ENCODE results near the gene MED13L. TPM values are rescaled to one million over a fixed set of nuclear protein-coding genes. Genes with fewer than 3 reads are reported as not detected.

The MED13L gene
- total RNA-seq, 2 experiments from 2014 or later, result 25.7 to 40.1 TPM

DNA sequence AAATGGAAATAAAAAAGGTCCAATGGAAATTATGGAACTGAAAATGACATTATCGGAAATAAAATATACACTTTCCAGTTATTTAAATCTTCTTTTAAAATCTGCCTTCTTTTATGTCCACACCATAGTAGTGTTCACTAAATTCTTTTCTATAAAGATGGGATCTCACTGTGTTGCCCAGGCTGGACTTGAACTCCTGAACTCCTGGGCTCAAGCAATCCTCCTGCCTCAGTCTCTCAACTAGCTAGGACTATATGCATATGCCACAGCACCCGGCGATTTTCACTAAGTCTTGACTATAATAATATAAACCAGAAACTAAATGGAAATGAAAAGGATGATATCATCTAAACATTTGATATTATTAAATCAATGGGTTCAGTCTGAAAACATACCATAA, 188.4 kb downstream of the MED13L start:
- Histone ChIP-seq H3K4me3 (ENCODE audit: low read depth, low read length, poor library complexity, severe bottlenecking) (no peak overlapping the region), H2AFZ (ENCODE audit: low read length) (no peak overlapping the region), H3K79me2 (ENCODE audit: insufficient read depth, low read depth, low read length) (no peaks in the 10 kb centered on the region), H3K4me1 (ENCODE audit: insufficient read depth, low read length, poor library complexity, severe bottlenecking) (no peaks in the 10 kb centered on the region), H3K27ac (ENCODE audit: low read depth, low read length, poor library complexity, severe bottlenecking) (no peak overlapping the region), H3K9me3 (ENCODE audit: low read length) (no peaks in the 10 kb centered on the region), H3K4me2 (ENCODE audit: low read length) (no peak overlapping the region), H3K36me3 (ENCODE audit: insufficient read depth, low read length) (no peaks in the 10 kb centered on the region), H3K9me2 (ENCODE audit: insufficient read depth, low read length) (no peaks in the 10 kb centered on the region), H4K20me1 (ENCODE audit: insufficient read depth, low read length) (peaks cover 2% of the 10 kb centered on the region; the same call in 1 of the 2 replicates)
- TF ChIP-seq, protein P1, sequence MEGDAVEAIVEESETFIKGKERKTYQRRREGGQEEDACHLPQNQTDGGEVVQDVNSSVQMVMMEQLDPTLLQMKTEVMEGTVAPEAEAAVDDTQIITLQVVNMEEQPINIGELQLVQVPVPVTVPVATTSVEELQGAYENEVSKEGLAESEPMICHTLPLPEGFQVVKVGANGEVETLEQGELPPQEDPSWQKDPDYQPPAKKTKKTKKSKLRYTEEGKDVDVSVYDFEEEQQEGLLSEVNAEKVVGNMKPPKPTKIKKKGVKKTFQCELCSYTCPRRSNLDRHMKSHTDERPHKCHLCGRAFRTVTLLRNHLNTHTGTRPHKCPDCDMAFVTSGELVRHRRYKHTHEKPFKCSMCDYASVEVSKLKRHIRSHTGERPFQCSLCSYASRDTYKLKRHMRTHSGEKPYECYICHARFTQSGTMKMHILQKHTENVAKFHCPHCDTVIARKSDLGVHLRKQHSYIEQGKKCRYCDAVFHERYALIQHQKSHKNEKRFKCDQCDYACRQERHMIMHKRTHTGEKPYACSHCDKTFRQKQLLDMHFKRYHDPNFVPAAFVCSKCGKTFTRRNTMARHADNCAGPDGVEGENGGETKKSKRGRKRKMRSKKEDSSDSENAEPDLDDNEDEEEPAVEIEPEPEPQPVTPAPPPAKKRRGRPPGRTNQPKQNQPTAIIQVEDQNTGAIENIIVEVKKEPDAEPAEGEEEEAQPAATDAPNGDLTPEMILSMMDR (conservative IDR thresholded peaks at IDR 0.05; ENCODE audit: low read length), result no peak
- CTCF ChIA-PET (ENCODE audit: unreplicated experiment), result no interaction called here
- no peak for DNase-seq (ENCODE audit: low spot score)
- intact Hi-C loops (cut with micrococcal nuclease; ENCODE audit: unreplicated experiment), result no loop called here
- POLR2A ChIA-PET, result no interaction called here
- BruUV-seq (replicated peaks), result no TSS peak

DNA sequence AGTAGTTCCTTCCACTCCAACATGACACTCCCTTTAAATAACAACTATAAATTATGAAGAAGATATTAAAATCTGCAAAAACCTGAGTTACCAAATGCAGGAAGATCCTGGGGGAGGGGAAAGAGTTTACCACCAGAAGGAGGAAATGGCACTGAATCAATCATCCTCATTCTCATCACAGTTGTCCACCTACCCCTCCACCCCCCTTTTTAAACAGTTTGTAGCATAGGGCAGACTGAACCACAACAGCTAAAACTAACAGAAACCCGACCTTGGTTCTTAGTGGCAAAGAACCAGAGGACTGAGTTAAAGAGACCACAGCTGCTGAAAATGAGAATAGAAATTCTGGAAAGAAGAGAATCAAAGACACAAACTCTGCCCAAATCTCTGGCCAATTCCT, 189.5 kb downstream of the MED13L start:
- CTCF ChIA-PET (ENCODE audit: unreplicated experiment), result no interaction called here
- Histone ChIP-seq H4K20me1 (ENCODE audit: insufficient read depth, low read length) (no peaks in the 10 kb centered on the region), H3K9me3 (ENCODE audit: low read length) (no peaks in the 10 kb centered on the region), H3K4me2 (ENCODE audit: low read length) (no peak overlapping the region), H3K36me3 (ENCODE audit: insufficient read depth, low read length) (no peaks in the 10 kb centered on the region), H3K9me2 (ENCODE audit: insufficient read depth, low read length) (no peaks in the 10 kb centered on the region), H2AFZ (ENCODE audit: low read length) (no peak overlapping the region), H3K4me3 (ENCODE audit: low read depth, low read length, poor library complexity, severe bottlenecking) (no peak overlapping the region), H3K79me2 (ENCODE audit: insufficient read depth, low read depth, low read length) (no peaks in the 10 kb centered on the region), H3K27ac (ENCODE audit: low read depth, low read length, poor library complexity, severe bottlenecking) (no peak overlapping the region), H3K4me1 (ENCODE audit: insufficient read depth, low read length, poor library complexity, severe bottlenecking) (no peaks in the 10 kb centered on the region)
- BruUV-seq (replicated peaks), result no TSS peak
- TF ChIP-seq, protein P1 (conservative IDR thresholded peaks at IDR 0.05; ENCODE audit: low read length), result no peak
- TF ChIP-seq EZH2phosphoT487 (IDR thresholded peaks at IDR 0.05; ENCODE audit: borderline replicate concordance, low read depth, low read length), result no peak
- no peak for DNase-seq (ENCODE audit: low spot score)
- POLR2A ChIA-PET, result no interaction called here
- intact Hi-C loops (cut with micrococcal nuclease; ENCODE audit: unreplicated experiment), result no loop called here

DNA sequence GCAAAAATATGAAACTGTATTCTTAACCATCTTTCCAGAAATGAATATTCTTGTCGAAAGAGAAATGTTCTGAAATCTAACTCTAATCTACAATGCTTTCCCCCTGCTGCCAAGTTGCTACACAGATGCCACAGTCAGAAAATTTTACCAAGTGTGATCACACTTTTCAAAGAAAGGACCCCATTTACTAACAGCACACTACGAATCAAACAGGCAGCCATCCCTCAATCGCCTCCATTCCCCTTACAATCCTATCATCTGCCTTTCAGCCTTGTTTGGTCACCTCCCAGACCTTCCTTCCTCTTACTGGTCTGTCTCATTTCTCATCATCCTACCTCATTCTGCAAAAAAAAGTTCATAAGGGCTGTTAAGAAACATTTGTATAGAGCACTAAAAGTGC, 190.1 kb downstream of the MED13L start:
- Histone ChIP-seq H4K20me1 (ENCODE audit: insufficient read depth, low read length) (no peaks in the 10 kb centered on the region), H3K9me2 (ENCODE audit: insufficient read depth, low read length) (no peaks in the 10 kb centered on the region), H3K4me2 (ENCODE audit: low read length) (no peak overlapping the region), H3K4me3 (ENCODE audit: low read depth, low read length, poor library complexity, severe bottlenecking) (no peak overlapping the region), H2AFZ (ENCODE audit: low read length) (no peak overlapping the region), H3K36me3 (ENCODE audit: insufficient read depth, low read length) (no peaks in the 10 kb centered on the region), H3K9me3 (ENCODE audit: low read length) (no peaks in the 10 kb centered on the region), H3K4me1 (ENCODE audit: insufficient read depth, low read length, poor library complexity, severe bottlenecking) (no peaks in the 10 kb centered on the region), H3K27ac (ENCODE audit: low read depth, low read length, poor library complexity, severe bottlenecking) (no peak overlapping the region), H3K79me2 (ENCODE audit: insufficient read depth, low read depth, low read length) (no peaks in the 10 kb centered on the region)
- BruUV-seq (replicated peaks), result no TSS peak
- ChIA-PET CTCF (ENCODE audit: unreplicated experiment) (no interaction called here), POLR2A (no interaction called here)
- intact Hi-C loops (cut with micrococcal nuclease; ENCODE audit: unreplicated experiment), result no loop called here
- TF ChIP-seq, protein P1 (conservative IDR thresholded peaks at IDR 0.05; ENCODE audit: low read length), result no peak
- no peak for TF ChIP-seq EZH2phosphoT487 (IDR thresholded peaks at IDR 0.05; ENCODE audit: borderline replicate concordance, low read depth, low read length)
- no peak for DNase-seq (ENCODE audit: low spot score)

Measured in OCI-LY7 (cell line).